Peyer's patch (tissue), 4 donors: ENCODE results near the gene KCTD2.

Source experiments
- POLR2A ChIP-seq, 2 donors: fragments of 450-650 bp; IDR thresholded peaks; one replicate each; pipeline ENCODE4 v1.5.1; 2017; ENCODE audit warnings: antibody characterized with exemption in 2 of 2, mild to moderate bottlenecking in 2 of 2, moderate library complexity in 2 of 2
- TF ChIP-seq, protein P1 (sequence below), 6 experiments: fragments of 450-650 bp in 4 of 6; fragments of 200-600 bp in 2 of 6; sonication (generic) in 1 of 6; IDR thresholded peaks; one replicate each; pipeline ENCODE4 v1.5.1; 2017 to 2019; ENCODE audit warnings: antibody characterized with exemption in 6 of 6, mild to moderate bottlenecking in 3 of 6, moderate library complexity in 1 of 6

GRCh38 chr17:75020331-75021110 is 26.5 kb upstream of the KCTD2 start:
- no peak for TF ChIP-seq POLR2A (IDR thresholded peaks at IDR 0.05)
- TF ChIP-seq, protein P1, sequence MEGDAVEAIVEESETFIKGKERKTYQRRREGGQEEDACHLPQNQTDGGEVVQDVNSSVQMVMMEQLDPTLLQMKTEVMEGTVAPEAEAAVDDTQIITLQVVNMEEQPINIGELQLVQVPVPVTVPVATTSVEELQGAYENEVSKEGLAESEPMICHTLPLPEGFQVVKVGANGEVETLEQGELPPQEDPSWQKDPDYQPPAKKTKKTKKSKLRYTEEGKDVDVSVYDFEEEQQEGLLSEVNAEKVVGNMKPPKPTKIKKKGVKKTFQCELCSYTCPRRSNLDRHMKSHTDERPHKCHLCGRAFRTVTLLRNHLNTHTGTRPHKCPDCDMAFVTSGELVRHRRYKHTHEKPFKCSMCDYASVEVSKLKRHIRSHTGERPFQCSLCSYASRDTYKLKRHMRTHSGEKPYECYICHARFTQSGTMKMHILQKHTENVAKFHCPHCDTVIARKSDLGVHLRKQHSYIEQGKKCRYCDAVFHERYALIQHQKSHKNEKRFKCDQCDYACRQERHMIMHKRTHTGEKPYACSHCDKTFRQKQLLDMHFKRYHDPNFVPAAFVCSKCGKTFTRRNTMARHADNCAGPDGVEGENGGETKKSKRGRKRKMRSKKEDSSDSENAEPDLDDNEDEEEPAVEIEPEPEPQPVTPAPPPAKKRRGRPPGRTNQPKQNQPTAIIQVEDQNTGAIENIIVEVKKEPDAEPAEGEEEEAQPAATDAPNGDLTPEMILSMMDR (IDR thresholded peaks at IDR 0.05): no peak
